HCT116 (cell line): ENCODE results near the gene GRIA1. TPM values are rescaled to one million over a fixed set of nuclear protein-coding genes. Genes with fewer than 3 reads are reported as not detected.

ENCODE experiments used
- ATAC-seq: fragments of 200-7000 bp; cut with Tn5 transposase; 2 replicates; pipeline ENCODE4 v1.9.1; 2020; ENCODE audit warnings: mild to moderate bottlenecking, moderate library complexity
- BruUV-seq: library from RNA; stranded (reverse); fragments of 400-500 nt; replicated peaks from 2 replicates; lab custom pipeline; 2021; lab: Mats Ljungman, UMichigan
- CTCF ChIA-PET: fragments of 300-600 bp; sonication (Branson Sonifier 250); formaldehyde crosslinking; loops from one replicate; lab custom pipeline; 2021; ENCODE audit warnings: antibody characterized with exemption; lab: Charles Lee
- POLR2A ChIA-PET: fragments of 300-600, 350-600 bp; sonication (Branson Sonifier 250); formaldehyde crosslinking; loops from one replicate; lab custom pipeline; 2021; ENCODE audit warnings: antibody characterized with exemption; lab: Charles Lee
- RAD21 ChIA-PET, 2 experiments: fragments of 300-600 bp; sonication (Branson Sonifier 250); formaldehyde crosslinking; loops; one replicate each; lab custom pipeline; 2023; ENCODE audit warnings: low total read pairs in 2 of 2; ENCODE audit not compliant: uncharacterized antibody in 2 of 2, unreplicated experiment in 2 of 2, low non-redundant PET in 1 of 2; lab: Charles Lee
- DNase-seq: peaks from one replicate; pipeline ENCODE4 v3.0.0-alpha.2; 2010; ENCODE audit warnings: low read depth, low spot score
- H2AFZ ChIP-seq: fragments of 200-600 bp; shearing (Covaris generic), sonication (generic); 2 replicates; pipeline ENCODE4 v1.6.1; 2017; ENCODE audit warnings: low read depth, mixed run types, mixed read lengths, antibody characterized with exemption, low read length; ENCODE audit not compliant: poor library complexity, severe bottlenecking
- H3K27ac ChIP-seq: 2 replicates; pipeline ENCODE4 v1.5.1; 2012; ENCODE audit warnings: low read depth, low read length
- H3K27me3 ChIP-seq: fragments of 200-600 bp; sonication (generic); 2 replicates; pipeline ENCODE4 v1.6.1; 2016; ENCODE audit warnings: mixed run types, low read length, mixed read lengths; ENCODE audit not compliant: insufficient read depth
- H3K36me3 ChIP-seq, 2 experiments: fragments of 200-500 bp in 1 of 2; fragments of 200-600 bp in 1 of 2; sonication (Bioruptor generic) in 1 of 2; sonication (generic) in 1 of 2; 2 replicates each; pipeline versions ENCODE4 v1.5.1 to v1.6.1; 2014 to 2016; ENCODE audit warnings: low read length in 2 of 2, inconsistent platforms in 1 of 2, mixed read lengths in 1 of 2, mixed run types in 1 of 2; ENCODE audit not compliant: insufficient read depth in 2 of 2, control insufficient read depth in 1 of 2
- H3K4me1 ChIP-seq, 2 experiments: fragments of 200-600 bp in 1 of 2; sonication (generic) in 1 of 2; 2 replicates each; pipeline versions ENCODE4 v1.5.1 to v1.6.1; 2012 to 2017; ENCODE audit warnings: low read length in 2 of 2, inconsistent platforms in 1 of 2, mild to moderate bottlenecking in 1 of 2, mixed read lengths in 1 of 2, mixed run types in 1 of 2, moderate library complexity in 1 of 2; ENCODE audit not compliant: insufficient read depth in 2 of 2, control insufficient read depth in 1 of 2
- H3K4me2 ChIP-seq: fragments of 200-600 bp; sonication (generic); 2 replicates; pipeline ENCODE4 v1.6.1; 2017; ENCODE audit warnings: mixed run types, low read length, mixed read lengths
- H3K4me3 ChIP-seq, 2 experiments: fragments of 200-600 bp in 1 of 2; sonication (generic) in 1 of 2; replicated peaks in 1 of 2; 2 replicates each; pipeline ENCODE4 v1.5.1; 2011 to 2016; ENCODE audit warnings: low read length in 2 of 2, control low read depth in 1 of 2, low read depth in 1 of 2, mild to moderate bottlenecking in 1 of 2, mixed read lengths in 1 of 2, mixed run types in 1 of 2
- H3K79me2 ChIP-seq: fragments of 200-600 bp; sonication (generic); 2 replicates; pipeline ENCODE4 v1.6.1; 2017; ENCODE audit warnings: mild to moderate bottlenecking, mixed run types, low read length, moderate library complexity, mixed read lengths; ENCODE audit not compliant: insufficient read depth
- H3K9ac ChIP-seq: fragments of 200-600 bp; sonication (generic); 2 replicates; pipeline ENCODE4 v1.6.1; 2016; ENCODE audit warnings: low read length, mixed read lengths
- H3K9me2 ChIP-seq: fragments of 200-600 bp; sonication (generic), shearing (Covaris generic); 2 replicates; pipeline ENCODE4 v1.6.1; 2017; ENCODE audit warnings: mixed run types, mild to moderate bottlenecking, moderate library complexity; ENCODE audit not compliant: insufficient read depth
- H3K9me3 ChIP-seq, 2 experiments: fragments of 200-500 bp in 1 of 2; fragments of 200-600 bp in 1 of 2; sonication (Bioruptor generic) in 1 of 2; sonication (generic) in 1 of 2; 2 replicates each; pipeline ENCODE4 v1.6.1; 2014 to 2017; ENCODE audit warnings: low read length in 2 of 2, mixed read lengths in 2 of 2, inconsistent platforms in 1 of 2, low read depth in 1 of 2, mild to moderate bottlenecking in 1 of 2, mixed run types in 1 of 2, moderate library complexity in 1 of 2; ENCODE audit not compliant: control insufficient read depth in 1 of 2, insufficient read depth in 1 of 2
- H4K20me1 ChIP-seq: fragments of 200-600 bp; sonication (generic), shearing (Covaris generic); 2 replicates; pipeline ENCODE4 v1.6.1; 2017; ENCODE audit warnings: mixed run types, mild to moderate bottlenecking, moderate library complexity; ENCODE audit not compliant: insufficient read depth
- ATF3 ChIP-seq: IDR thresholded peaks from 2 replicates; pipeline ENCODE4 v1.6.1; 2012
- CEBPB ChIP-seq: IDR thresholded peaks from 2 replicates; pipeline ENCODE4 v1.6.1; 2012; ENCODE audit warnings: low read depth
- EGR1 ChIP-seq: IDR thresholded peaks from 2 replicates; pipeline ENCODE4 v1.6.1; 2012; ENCODE audit warnings: low read depth
- ELF1 ChIP-seq: IDR thresholded peaks from 2 replicates; pipeline ENCODE4 v1.6.1; 2012; ENCODE audit warnings: low read depth, borderline replicate concordance
- JUND ChIP-seq: IDR thresholded peaks from 2 replicates; pipeline ENCODE4 v1.6.1; 2012
- POLR2A ChIP-seq: IDR thresholded peaks from 2 replicates; pipeline ENCODE4 v1.7.0; 2011; ENCODE audit warnings: borderline replicate concordance; ENCODE audit not compliant: insufficient read depth, insufficient read length; ENCODE audit errors: extremely low read depth
- RAD21 ChIP-seq: IDR thresholded peaks from 2 replicates; pipeline ENCODE4 v1.6.1; 2012; ENCODE audit warnings: low read depth, mild to moderate bottlenecking
- SIN3A ChIP-seq: IDR thresholded peaks from 2 replicates; pipeline ENCODE4 v1.6.1; 2012; ENCODE audit warnings: low read depth
- TCF7L2 ChIP-seq: IDR thresholded peaks from 2 replicates; pipeline ENCODE4 v1.7.0; 2011; ENCODE audit warnings: borderline replicate concordance, inconsistent platforms; ENCODE audit not compliant: insufficient read depth, insufficient read length; ENCODE audit errors: extremely low read depth
- ZFX ChIP-seq: fragments of 450-650 bp; IDR thresholded peaks from 2 replicates; pipeline ENCODE4 v1.6.1; 2017
- intact Hi-C: fragments of 100-400 bp; cut with micrococcal nuclease; formaldehyde crosslinking; loops from 2 replicates; pipeline ENCODE4 v1.10.0; 2022
- total RNA-seq: library from RNA; stranded (reverse); gene quantifications from one replicate; pipeline ENCODE4 v1.2.1, GENCODE V29; 2021; ENCODE audit not compliant: unreplicated experiment
- TF ChIP-seq, protein P1 (sequence below): IDR thresholded peaks from 2 replicates; pipeline ENCODE4 v1.6.1; 2012; ENCODE audit warnings: low read depth

The GRIA1 gene
- total RNA-seq, 1 experiment from 2014 or later, result not detected

DNA sequence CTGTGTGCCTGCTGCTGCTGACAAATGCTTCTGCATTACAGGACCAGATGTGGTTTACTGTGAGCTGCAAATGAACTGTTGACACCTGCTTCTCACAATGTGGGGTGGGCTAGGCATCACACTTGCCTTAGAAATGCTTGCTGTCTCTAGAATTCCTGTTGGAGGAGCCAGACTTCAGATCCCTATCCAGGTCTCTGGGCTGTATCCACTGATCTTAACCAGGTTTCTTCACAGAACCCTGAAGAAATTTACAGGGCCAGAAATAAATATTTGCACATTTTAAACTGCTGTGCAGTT is 292.8 kb downstream of the GRIA1 start:
- ChIA-PET POLR2A (no interaction called here), CTCF (no interaction called here), RAD21 (no interaction called here)
- Histone ChIP-seq H2AFZ (no peak overlapping the region), H3K9me3 (no peaks in the 10 kb centered on the region), H3K27me3 (peaks cover 31% of the 10 kb centered on the region), H3K79me2 (no peaks in the 10 kb centered on the region), H3K4me2 (no peak overlapping the region), H4K20me1 (no peaks in the 10 kb centered on the region), H3K4me3 (no peak overlapping the region), H3K9ac (no peak overlapping the region), H3K27ac (no peak overlapping the region), H3K36me3 (no peaks in the 10 kb centered on the region), H3K9me2 (no peaks in the 10 kb centered on the region), H3K4me1 (no peaks in the 10 kb centered on the region)
- ATAC-seq (no peak), DNase-seq (no peak)
- no peak for TF ChIP-seq JUND
- no peak for TF ChIP-seq ELF1
- no peak for TF ChIP-seq ATF3
- TF ChIP-seq, protein P1, sequence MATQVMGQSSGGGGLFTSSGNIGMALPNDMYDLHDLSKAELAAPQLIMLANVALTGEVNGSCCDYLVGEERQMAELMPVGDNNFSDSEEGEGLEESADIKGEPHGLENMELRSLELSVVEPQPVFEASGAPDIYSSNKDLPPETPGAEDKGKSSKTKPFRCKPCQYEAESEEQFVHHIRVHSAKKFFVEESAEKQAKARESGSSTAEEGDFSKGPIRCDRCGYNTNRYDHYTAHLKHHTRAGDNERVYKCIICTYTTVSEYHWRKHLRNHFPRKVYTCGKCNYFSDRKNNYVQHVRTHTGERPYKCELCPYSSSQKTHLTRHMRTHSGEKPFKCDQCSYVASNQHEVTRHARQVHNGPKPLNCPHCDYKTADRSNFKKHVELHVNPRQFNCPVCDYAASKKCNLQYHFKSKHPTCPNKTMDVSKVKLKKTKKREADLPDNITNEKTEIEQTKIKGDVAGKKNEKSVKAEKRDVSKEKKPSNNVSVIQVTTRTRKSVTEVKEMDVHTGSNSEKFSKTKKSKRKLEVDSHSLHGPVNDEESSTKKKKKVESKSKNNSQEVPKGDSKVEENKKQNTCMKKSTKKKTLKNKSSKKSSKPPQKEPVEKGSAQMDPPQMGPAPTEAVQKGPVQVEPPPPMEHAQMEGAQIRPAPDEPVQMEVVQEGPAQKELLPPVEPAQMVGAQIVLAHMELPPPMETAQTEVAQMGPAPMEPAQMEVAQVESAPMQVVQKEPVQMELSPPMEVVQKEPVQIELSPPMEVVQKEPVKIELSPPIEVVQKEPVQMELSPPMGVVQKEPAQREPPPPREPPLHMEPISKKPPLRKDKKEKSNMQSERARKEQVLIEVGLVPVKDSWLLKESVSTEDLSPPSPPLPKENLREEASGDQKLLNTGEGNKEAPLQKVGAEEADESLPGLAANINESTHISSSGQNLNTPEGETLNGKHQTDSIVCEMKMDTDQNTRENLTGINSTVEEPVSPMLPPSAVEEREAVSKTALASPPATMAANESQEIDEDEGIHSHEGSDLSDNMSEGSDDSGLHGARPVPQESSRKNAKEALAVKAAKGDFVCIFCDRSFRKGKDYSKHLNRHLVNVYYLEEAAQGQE, result no peak
- TF ChIP-seq SIN3A, result no peak
- no peak for TF ChIP-seq POLR2A
- TF ChIP-seq RAD21, result no peak
- no peak for TF ChIP-seq EGR1
- no peak for TF ChIP-seq TCF7L2
- no peak for TF ChIP-seq CEBPB
- TF ChIP-seq ZFX, result no peak
- BruUV-seq, result no TSS peak
- intact Hi-C loops, result no loop called here
